GM19324 (cell line): Measurements from ENCODE around the gene TMED1.
"Not testable (repeated sequence)": the region's sequence is repeated elsewhere in the genome, so short reads cannot be mapped to it uniquely, and the experiment has no call there.

Experiments used
- ATAC-seq: cut with Tn5 transposase; IDR thresholded peaks from one replicate; pipeline ENCODE4 v1.9.1; 2021; ENCODE audit warnings: mild to moderate bottlenecking, moderate library complexity; ENCODE audit not compliant: unreplicated experiment, low FRiP score

TMED1 gene

GRCh38 chr19:10835754-10836478 lies at the start of gene TMED1:
Gene TMED1, minus strand, starts transcription at chr19:10836212. Its CDS starts 21 bp downstream, at chr19:10836191.
- ATAC-seq = peak; percentile 80

DNA sequence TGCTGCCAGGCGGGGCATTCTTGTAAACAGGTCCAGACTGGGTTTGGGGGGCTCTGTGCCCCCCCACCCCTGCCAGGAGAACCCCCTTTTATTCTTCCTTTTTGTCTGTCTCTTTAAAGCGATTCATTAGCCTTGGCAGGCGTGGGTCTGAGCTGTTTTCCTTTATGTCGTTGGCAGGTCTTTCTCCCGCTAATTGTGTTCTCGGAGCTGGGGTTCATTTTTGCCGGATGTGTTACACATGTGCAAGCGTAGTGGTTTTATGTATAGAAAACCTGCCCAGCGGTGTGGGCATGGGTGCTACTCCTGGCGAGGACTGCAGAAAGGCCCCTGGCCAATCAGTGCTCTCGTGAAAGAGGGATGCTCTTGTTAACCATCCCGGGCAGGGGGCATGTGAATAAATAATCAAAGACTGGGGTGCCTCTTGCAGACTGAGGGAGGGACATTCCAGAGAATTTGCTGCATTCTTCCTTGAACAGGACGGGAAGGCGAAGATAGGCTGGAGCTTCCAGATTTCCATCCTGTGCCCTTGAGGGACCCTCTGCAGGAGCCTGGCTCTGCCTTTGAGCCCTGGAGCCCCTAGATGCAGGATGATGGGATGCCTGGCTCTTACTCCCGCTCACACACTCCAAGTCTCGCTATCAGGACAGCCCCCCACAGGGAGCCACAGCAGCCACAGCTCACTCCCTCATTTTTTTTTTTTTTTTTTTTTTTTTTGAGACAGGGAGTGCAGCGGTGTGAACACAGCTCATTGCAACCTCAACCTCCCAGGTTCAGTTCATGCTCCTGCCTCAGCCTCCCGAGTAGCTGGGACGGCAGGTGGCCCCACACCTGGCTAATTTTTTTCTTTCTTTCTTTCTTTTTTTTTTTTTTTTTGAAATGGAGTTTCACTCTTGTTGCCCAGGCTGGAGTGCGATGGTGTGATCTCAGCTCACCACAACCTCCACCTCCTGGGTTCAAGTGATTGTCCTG lies 49.5 kb upstream of the TMED1 start:
- ATAC-seq = no peak

DNA sequence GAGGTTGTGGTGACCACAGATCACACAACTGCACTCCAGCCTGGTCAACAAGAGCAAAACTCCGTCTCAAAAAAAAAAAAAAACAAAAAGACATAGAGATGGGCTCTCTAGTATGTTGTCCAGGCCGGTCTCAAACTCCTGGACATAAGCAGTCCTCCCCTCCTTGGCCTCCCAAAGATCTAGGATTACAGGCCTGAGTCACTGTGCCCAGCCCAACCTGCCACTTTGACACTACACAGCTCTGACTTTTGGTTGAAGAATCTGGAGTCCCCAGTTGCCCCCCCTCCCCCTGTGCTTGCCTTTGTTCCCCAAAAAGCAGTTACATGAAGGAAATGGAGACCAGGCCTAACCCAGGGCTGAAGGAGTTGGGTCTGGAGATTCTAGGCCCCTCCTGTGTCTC lies 48.3 kb upstream of the TMED1 start:
- ATAC-seq = no peak

- no peak for ATAC-seq
Measured at GRCh38 chr19:10882108-10882457, 46.1 kb upstream of the TMED1 start.

GRCh38 chr19:10881403-10882107 lies 45.5 kb upstream of the TMED1 start:
- no peak for ATAC-seq

- no peak for ATAC-seq
Measured at GRCh38 chr19:10878253-10878652, 42.2 kb upstream of the TMED1 start.

DNA sequence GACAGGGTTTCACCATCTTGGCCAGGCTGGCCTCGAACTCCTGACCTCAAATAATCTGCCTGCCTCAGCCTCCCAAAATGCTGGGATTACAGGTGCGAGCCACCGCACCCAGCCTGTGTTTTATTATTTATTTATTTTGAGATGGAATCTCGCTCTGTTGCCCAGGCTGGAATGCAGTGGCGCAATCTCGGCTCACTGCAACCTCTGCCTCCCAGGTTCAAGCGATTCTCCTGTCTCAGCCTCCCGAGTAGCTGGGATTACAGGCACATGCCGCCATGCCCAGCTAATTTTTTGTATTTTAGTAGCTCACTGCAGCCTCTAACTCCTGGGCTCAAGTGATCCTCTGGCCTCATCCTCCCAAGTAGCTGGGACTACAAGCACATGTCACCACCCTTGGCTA lies 41.6 kb upstream of the TMED1 start:
- not testable (repeated sequence) for ATAC-seq

- ATAC-seq = no peak
Measured at GRCh38 chr19:10876459-10877240, 40.6 kb upstream of the TMED1 start.

DNA sequence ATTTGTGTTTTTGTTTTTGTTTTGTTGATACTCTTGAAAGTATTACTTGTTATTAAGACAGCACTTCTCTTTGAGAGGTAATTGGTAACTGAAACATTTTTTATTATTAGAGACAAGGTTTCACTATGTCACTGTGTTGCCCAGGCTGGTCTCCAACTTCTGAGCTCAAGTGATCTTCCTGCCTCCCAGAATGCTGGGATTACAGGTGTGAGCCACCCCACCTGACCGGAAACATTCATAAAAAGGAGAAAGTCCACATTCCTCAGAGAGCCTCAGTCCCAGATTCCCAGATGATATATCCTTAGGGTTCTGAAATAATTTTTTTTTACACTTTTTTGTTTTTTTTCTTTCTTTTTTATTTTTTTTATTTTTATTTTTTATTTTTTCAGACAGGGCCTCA lies 38.0 kb upstream of the TMED1 start:
- ATAC-seq = no peak

- no peak for ATAC-seq
Measured at GRCh38 chr19:10872546-10873107, 36.6 kb upstream of the TMED1 start.

DNA sequence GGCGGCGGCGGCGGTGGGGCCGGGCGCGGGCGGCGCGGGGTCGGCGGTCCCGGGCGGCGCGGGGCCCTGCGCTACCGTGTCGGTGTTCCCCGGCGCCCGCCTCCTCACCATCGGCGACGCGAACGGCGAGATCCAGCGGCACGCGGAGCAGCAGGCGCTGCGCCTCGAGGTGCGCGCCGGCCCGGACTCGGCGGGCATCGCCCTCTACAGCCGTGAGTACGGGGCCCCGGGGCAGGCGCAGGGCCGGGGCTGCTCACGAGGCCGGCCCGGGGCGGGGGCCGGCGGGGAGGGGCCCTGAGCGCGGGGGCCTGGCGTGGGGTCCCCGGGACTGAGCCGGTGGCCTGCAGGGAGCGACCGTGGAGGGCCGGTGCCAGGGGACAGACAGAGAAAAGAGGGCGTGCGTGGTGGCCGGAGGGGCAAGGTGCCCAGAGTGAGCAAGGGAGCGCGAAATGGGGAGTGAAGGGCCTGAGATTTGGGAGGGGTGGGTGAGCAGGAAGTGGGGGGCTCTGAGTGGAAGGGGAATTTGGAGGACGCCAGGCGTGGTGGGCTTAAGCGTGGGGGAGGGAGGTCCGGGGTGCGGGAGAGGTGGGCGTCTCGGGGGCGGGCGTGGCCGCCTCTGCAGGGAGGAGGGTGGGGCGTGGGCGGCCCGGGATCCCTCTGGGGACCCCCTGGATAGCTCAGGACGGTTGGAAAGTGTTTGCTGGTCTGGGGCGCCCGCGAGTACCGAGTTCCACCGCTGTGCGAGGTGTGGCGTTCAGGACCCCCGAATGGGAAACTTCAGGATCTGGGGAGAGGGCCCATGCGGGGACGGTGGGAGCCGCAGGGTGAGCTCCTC lies 35.9 kb upstream of the TMED1 start:
- peak; percentile 11 for ATAC-seq

DNA sequence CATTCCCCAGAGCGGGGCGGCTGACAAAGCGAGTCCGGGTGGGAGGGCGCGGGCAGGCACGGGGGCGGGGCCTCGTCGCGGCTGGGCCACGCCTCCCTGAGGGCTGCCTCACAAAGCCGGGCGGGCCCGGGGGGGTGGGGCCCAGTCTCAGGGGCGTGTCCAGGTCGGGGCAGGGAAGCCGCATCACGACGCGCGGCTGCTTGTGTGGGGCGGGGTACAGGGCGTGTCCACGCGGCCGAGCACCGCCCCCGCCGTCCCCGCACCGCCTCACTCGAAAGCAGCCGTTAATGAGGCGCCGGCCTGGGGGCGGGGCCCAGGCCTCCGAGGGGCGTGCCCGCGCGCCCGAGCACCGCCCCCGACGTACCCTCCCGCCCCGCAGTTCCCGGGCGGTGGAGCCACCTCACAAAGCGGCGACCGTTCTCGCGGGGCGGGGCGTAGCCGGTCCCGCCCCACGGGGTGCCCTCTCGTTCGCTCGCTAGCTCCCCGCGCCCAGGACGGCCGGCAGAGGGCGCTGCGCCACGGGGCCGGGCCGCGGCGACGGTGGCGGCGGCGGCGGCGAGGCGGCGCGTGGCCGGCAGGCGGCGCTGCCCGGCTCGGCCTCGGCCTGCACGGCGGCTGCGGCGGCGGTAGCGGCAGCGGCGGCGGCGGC lies 35.1 kb upstream of the TMED1 start, which contains the start of gene CARM1:
Gene CARM1, plus strand, starts transcription at position 599 of the 649 bp plus-strand sequence. CDS start 150 bp downstream, outside the sequence.
- ATAC-seq = peak; percentile 81

DNA sequence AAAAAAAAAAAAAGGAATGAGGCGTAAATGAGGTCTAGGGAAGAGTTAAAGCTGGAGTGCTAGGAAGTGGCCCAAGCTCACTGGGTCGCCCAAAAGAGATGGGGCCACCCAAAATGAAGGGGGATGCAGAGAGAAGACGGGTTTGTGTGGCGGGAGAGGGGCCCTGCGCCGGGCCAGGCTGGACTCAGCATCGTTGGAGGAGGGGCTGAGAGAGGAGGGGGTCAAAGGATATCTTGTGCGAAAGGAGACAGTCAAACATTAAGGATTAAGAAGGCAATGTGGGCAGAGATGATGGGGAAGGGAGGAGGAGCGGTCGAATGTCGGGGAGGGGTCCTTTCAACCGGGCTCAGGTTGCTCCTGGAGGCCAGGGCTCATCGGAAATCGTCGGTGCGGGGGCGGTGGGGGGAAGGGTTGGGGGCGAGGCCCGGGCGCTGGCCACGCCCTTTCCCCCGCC lies 34.5 kb upstream of the TMED1 start:
- no peak for ATAC-seq

- not testable (repeated sequence) for ATAC-seq
Measured at GRCh38 chr19:10869872-10870311, 33.9 kb upstream of the TMED1 start.

- ATAC-seq = no peak
Measured at GRCh38 chr19:10868872-10869547, 33.0 kb upstream of the TMED1 start.

DNA sequence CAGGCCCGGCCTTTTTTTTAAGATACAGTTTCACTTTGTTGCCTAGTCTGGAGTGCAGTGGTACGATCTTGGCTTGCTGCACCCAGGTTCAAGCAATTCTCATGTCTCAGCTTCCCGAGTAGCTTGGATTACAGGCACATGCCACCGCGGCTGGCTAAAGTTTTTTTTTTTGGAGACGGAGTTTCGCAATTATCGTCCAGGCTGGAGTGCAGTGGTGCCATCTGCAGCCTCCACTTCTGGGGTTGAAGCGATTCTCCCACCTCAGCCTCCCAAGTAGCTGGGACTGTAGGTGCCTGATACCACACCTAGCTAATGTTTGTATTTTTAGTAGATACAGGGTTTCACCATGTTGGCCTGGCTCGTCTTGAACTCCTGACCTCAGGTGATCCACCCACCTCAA lies 30.5 kb upstream of the TMED1 start:
- ATAC-seq = no peak

- ATAC-seq = no peak
Measured at GRCh38 chr19:10864538-10864899, 28.5 kb upstream of the TMED1 start.
